Dermis microvascular lymphatic vessel endothelial cell (primary cell): ENCODE data around the gene PRKX. TPM values are rescaled to one million over a fixed set of nuclear protein-coding genes. Genes with fewer than 3 reads are reported as not detected.
"Not testable (repeated sequence)": the region's sequence is repeated elsewhere in the genome, so short reads cannot be mapped to it uniquely, and the experiment has no call there.

Experiments used
- DNase-seq, 2 donors: peaks; one replicate each; pipeline versions ENCODE4 v3.0.0 to v3.0.0-alpha.2; 2010; ENCODE audit warnings: low read depth in 2 of 2
- total RNA-seq: library from RNA; depleted of rRNA; stranded (reverse); fragments of >200 nt; gene quantifications from 2 replicates; pipeline ENCODE4 v1.2.1, GENCODE V29; 2014

PRKX gene
- total RNA-seq, 1 donor from 2014 or later, result 18.0 TPM

- no peak for DNase-seq
Measured at GRCh38 chrX:3577551-3577950, 135.9 kb downstream of the PRKX start.

GRCh38 chrX:3576886-3577501, 136.5 kb downstream of the PRKX start:
- no peak for DNase-seq

GRCh38 chrX:3567686-3568085, 145.8 kb downstream of the PRKX start:
- no peak for DNase-seq

GRCh38 chrX:3563451-3563850, 150.0 kb downstream of the PRKX start:
- DNase-seq, result no peak

- DNase-seq, result not testable (repeated sequence)
Measured at GRCh38 chrX:3560010-3560409, 153.4 kb downstream of the PRKX start.
